Measurements from ENCODE around the gene PTGR2. TPM values are rescaled to one million over a fixed set of nuclear protein-coding genes. Genes with fewer than 3 reads are reported as not detected.
A peak's percentile ranks its signal among the peaks of the same experiment; 100 is the strongest.
"Not testable (repeated sequence)": the region's sequence is repeated elsewhere in the genome, so short reads cannot be mapped to it uniquely, and the experiment has no call there.

Gene PTGR2
- polyA plus RNA-seq, 4 donors, result 8.2 to 15.7 (median 13.4) TPM

- DNase-seq, result peak; percentile 89 to 93
- no peak overlapping the region for H3K27ac ChIP-seq (ENCODE audit: low read depth in 1 of 3, low read length in 2 of 3)
- no peaks in the 10 kb centered on the region for H3K27me3 ChIP-seq (ENCODE audit: control insufficient read depth in 3 of 3, insufficient read depth in 3 of 3, low read length in 3 of 3)
- H3K9me3 ChIP-seq (ENCODE audit: control insufficient read depth in 2 of 2, insufficient read depth in 1 of 2, low read depth in 1 of 2, low read length in 1 of 2), result peaks cover 0 to 2% of the 10 kb centered on the region in 2 donors
- FAIRE-seq, result no peak
- 10 to 15% (median 14%) methylated on average over 7 of the region's 7 CpGs for WGBS, 3 donors
- no peak overlapping the region for H3K4me3 ChIP-seq (ENCODE audit: low read depth in 1 of 3, low read length in 3 of 3)
- H3K4me1 ChIP-seq (ENCODE audit: control insufficient read depth in 3 of 3, insufficient read depth in 2 of 3, low read depth in 1 of 3, low read length in 2 of 3), result peaks cover 0 to 15% (median 0%) of the 10 kb centered on the region in 3 donors
- no peaks in the 10 kb centered on the region for H3K36me3 ChIP-seq (ENCODE audit: control insufficient read depth in 3 of 3, insufficient read depth in 2 of 3, low read depth in 1 of 3, low read length in 3 of 3)
Observed at GRCh38 chr14:73825551-73826188, 26.0 kb upstream of the PTGR2 start.

GRCh38 chr14:73827190-73827589, 24.4 kb upstream of the PTGR2 start:
- H3K27ac ChIP-seq (ENCODE audit: low read depth in 1 of 3, low read length in 2 of 3); FAIRE-seq; H3K36me3 ChIP-seq (ENCODE audit: control insufficient read depth in 3 of 3, insufficient read depth in 2 of 3, low read depth in 1 of 3, low read length in 3 of 3); H3K4me3 ChIP-seq (ENCODE audit: low read depth in 1 of 3, low read length in 3 of 3); H3K9me3 ChIP-seq (ENCODE audit: control insufficient read depth in 2 of 2, insufficient read depth in 1 of 2, low read depth in 1 of 2, low read length in 1 of 2); DNase-seq; H3K27me3 ChIP-seq (ENCODE audit: control insufficient read depth in 3 of 3, insufficient read depth in 3 of 3, low read length in 3 of 3): not testable (repeated sequence)
- peaks cover 0 to 15% (median 0%) of the 10 kb centered on the region in 3 donors for H3K4me1 ChIP-seq (ENCODE audit: control insufficient read depth in 3 of 3, insufficient read depth in 2 of 3, low read depth in 1 of 3, low read length in 2 of 3)
- WGBS, 3 donors, result 86 to 95% (median 94%) methylated on average over 7 of the region's 7 CpGs

GRCh38 chr14:73829071-73829470, 22.6 kb upstream of the PTGR2 start:
- no peak for DNase-seq
- Histone ChIP-seq H3K4me1 (ENCODE audit: control insufficient read depth in 3 of 3, insufficient read depth in 2 of 3, low read depth in 1 of 3, low read length in 2 of 3) (peaks cover 0 to 11% (median 0%) of the 10 kb centered on the region in 3 donors), H3K27me3 (ENCODE audit: control insufficient read depth in 3 of 3, insufficient read depth in 3 of 3, low read length in 3 of 3) (no peaks in the 10 kb centered on the region), H3K4me3 (ENCODE audit: low read depth in 1 of 3, low read length in 3 of 3) (no peak overlapping the region), H3K36me3 (ENCODE audit: control insufficient read depth in 3 of 3, insufficient read depth in 2 of 3, low read depth in 1 of 3, low read length in 3 of 3) (no peaks in the 10 kb centered on the region), H3K27ac (ENCODE audit: low read depth in 1 of 3, low read length in 2 of 3) (no peak overlapping the region), H3K9me3 (ENCODE audit: control insufficient read depth in 2 of 2, insufficient read depth in 1 of 2, low read depth in 1 of 2, low read length in 1 of 2) (no peaks in the 10 kb centered on the region)
- WGBS, 3 donors, result 80 to 90% (median 85%) methylated on average over 4 of the region's 4 CpGs
- FAIRE-seq, result no peak

- H3K27me3 ChIP-seq (ENCODE audit: control insufficient read depth in 3 of 3, insufficient read depth in 3 of 3, low read length in 3 of 3), result no peaks in the 10 kb centered on the region
- no peaks in the 10 kb centered on the region for H3K9me3 ChIP-seq (ENCODE audit: control insufficient read depth in 2 of 2, insufficient read depth in 1 of 2, low read depth in 1 of 2, low read length in 1 of 2)
- H3K27ac ChIP-seq (ENCODE audit: low read depth in 1 of 3, low read length in 2 of 3), result peak overlapping the region in 2 of 3 donors; percentile 31 to 60
- H3K36me3 ChIP-seq (ENCODE audit: control insufficient read depth in 3 of 3, insufficient read depth in 2 of 3, low read depth in 1 of 3, low read length in 3 of 3), result no peaks in the 10 kb centered on the region
- H3K4me3 ChIP-seq (ENCODE audit: low read depth in 1 of 3, low read length in 3 of 3), result no peak overlapping the region
- peaks cover 0 to 11% (median 0%) of the 10 kb centered on the region in 3 donors for H3K4me1 ChIP-seq (ENCODE audit: control insufficient read depth in 3 of 3, insufficient read depth in 2 of 3, low read depth in 1 of 3, low read length in 2 of 3)
- DNase-seq, result peak; percentile 42 to 89
- WGBS, 3 donors, result 51 to 67% (median 56%) methylated on average over 9 of the region's 9 CpGs
- FAIRE-seq, result peak; percentile 47
Observed at GRCh38 chr14:73829526-73830431, 21.9 kb upstream of the PTGR2 start.

GRCh38 chr14:73833034-73833433, 18.6 kb upstream of the PTGR2 start:
- no peak overlapping the region for H3K4me3 ChIP-seq (ENCODE audit: low read depth in 1 of 3, low read length in 3 of 3)
- H3K36me3 ChIP-seq (ENCODE audit: control insufficient read depth in 3 of 3, insufficient read depth in 2 of 3, low read depth in 1 of 3, low read length in 3 of 3), result no peaks in the 10 kb centered on the region
- DNase-seq (no peak), FAIRE-seq (no peak)
- 78 to 88% (median 88%) methylated on average over 1 of the region's 1 CpG for WGBS, 3 donors
- H3K9me3 ChIP-seq (ENCODE audit: control insufficient read depth in 2 of 2, insufficient read depth in 1 of 2, low read depth in 1 of 2, low read length in 1 of 2), result no peaks in the 10 kb centered on the region
- H3K27ac ChIP-seq (ENCODE audit: low read depth in 1 of 3, low read length in 2 of 3), result peak overlapping the region in 1 of 3 donors; percentile 8
- no peaks in the 10 kb centered on the region for H3K27me3 ChIP-seq (ENCODE audit: control insufficient read depth in 3 of 3, insufficient read depth in 3 of 3, low read length in 3 of 3)
- peaks cover 0 to 10% (median 0%) of the 10 kb centered on the region in 3 donors for H3K4me1 ChIP-seq (ENCODE audit: control insufficient read depth in 3 of 3, insufficient read depth in 2 of 3, low read depth in 1 of 3, low read length in 2 of 3)

- Histone ChIP-seq H3K27ac (ENCODE audit: low read depth in 1 of 3, low read length in 2 of 3) (peak overlapping the region in 1 of 3 donors; percentile 8), H3K36me3 (ENCODE audit: control insufficient read depth in 3 of 3, insufficient read depth in 2 of 3, low read depth in 1 of 3, low read length in 3 of 3) (no peaks in the 10 kb centered on the region), H3K4me1 (ENCODE audit: control insufficient read depth in 3 of 3, insufficient read depth in 2 of 3, low read depth in 1 of 3, low read length in 2 of 3) (peaks cover 0 to 10% (median 0%) of the 10 kb centered on the region in 3 donors), H3K9me3 (ENCODE audit: control insufficient read depth in 2 of 2, insufficient read depth in 1 of 2, low read depth in 1 of 2, low read length in 1 of 2) (no peaks in the 10 kb centered on the region), H3K27me3 (ENCODE audit: control insufficient read depth in 3 of 3, insufficient read depth in 3 of 3, low read length in 3 of 3) (no peaks in the 10 kb centered on the region), H3K4me3 (ENCODE audit: low read depth in 1 of 3, low read length in 3 of 3) (no peak overlapping the region)
- no peak for FAIRE-seq
- DNase-seq, result no peak
- WGBS, 3 donors, result 73 to 81% (median 79%) methylated on average over 9 of the region's 9 CpGs
Observed at GRCh38 chr14:73833530-73834260, 17.9 kb upstream of the PTGR2 start.

GRCh38 chr14:73834261-73834625, 17.4 kb upstream of the PTGR2 start:
- no peak for FAIRE-seq
- no peak overlapping the region for H3K4me3 ChIP-seq (ENCODE audit: low read depth in 1 of 3, low read length in 3 of 3)
- WGBS, 3 donors, result 93% methylated on average over 4 of the region's 4 CpGs
- H3K9me3 ChIP-seq (ENCODE audit: control insufficient read depth in 2 of 2, insufficient read depth in 1 of 2, low read depth in 1 of 2, low read length in 1 of 2), result no peaks in the 10 kb centered on the region
- no peak overlapping the region for H3K27ac ChIP-seq (ENCODE audit: low read depth in 1 of 3, low read length in 2 of 3)
- H3K27me3 ChIP-seq (ENCODE audit: control insufficient read depth in 3 of 3, insufficient read depth in 3 of 3, low read length in 3 of 3), result no peaks in the 10 kb centered on the region
- H3K36me3 ChIP-seq (ENCODE audit: control insufficient read depth in 3 of 3, insufficient read depth in 2 of 3, low read depth in 1 of 3, low read length in 3 of 3), result no peaks in the 10 kb centered on the region
- DNase-seq, result no peak
- H3K4me1 ChIP-seq (ENCODE audit: control insufficient read depth in 3 of 3, insufficient read depth in 2 of 3, low read depth in 1 of 3, low read length in 2 of 3), result peaks cover 0 to 9% (median 0%) of the 10 kb centered on the region in 3 donors

- H3K27ac ChIP-seq (ENCODE audit: low read depth in 1 of 3, low read length in 2 of 3); DNase-seq; H3K4me3 ChIP-seq (ENCODE audit: low read depth in 1 of 3, low read length in 3 of 3); H3K4me1 ChIP-seq (ENCODE audit: control insufficient read depth in 3 of 3, insufficient read depth in 2 of 3, low read depth in 1 of 3, low read length in 2 of 3); FAIRE-seq; H3K27me3 ChIP-seq (ENCODE audit: control insufficient read depth in 3 of 3, insufficient read depth in 3 of 3, low read length in 3 of 3); H3K9me3 ChIP-seq (ENCODE audit: control insufficient read depth in 2 of 2, insufficient read depth in 1 of 2, low read depth in 1 of 2, low read length in 1 of 2); H3K36me3 ChIP-seq (ENCODE audit: control insufficient read depth in 3 of 3, insufficient read depth in 2 of 3, low read depth in 1 of 3, low read length in 3 of 3): not testable (repeated sequence)
- 92 to 96% (median 95%) methylated on average over 7 of the region's 7 CpGs for WGBS, 3 donors
Observed at GRCh38 chr14:73838293-73839034, 13.2 kb upstream of the PTGR2 start.
